Activated naive CD8-positive, alpha-beta T cell treated with anti-CD3 and anti-CD28 coated beads, Interleukin-2, amount 10 ng/mL, durations not matched to agents 7 days and 5 days (primary cell): ENCODE results near the gene C15orf40. TPM values are rescaled to one million over a fixed set of nuclear protein-coding genes. Genes with fewer than 3 reads are reported as not detected.

ENCODE experiments used
- ATAC-seq: fragments of 150-1000 bp; cut with Tn5 transposase; one replicate; pipeline ENCODE4 v1.10.0; 2021; ENCODE audit warnings: low read depth, moderate library complexity
- POLR2A ChIA-PET: fragments of 350-600 bp; sonication (Branson Sonifier 250); formaldehyde crosslinking; loops from one replicate; lab custom pipeline; 2021; ENCODE audit warnings: antibody characterized with exemption; lab: Charles Lee
- DNase-seq: peaks from one replicate; pipeline ENCODE4 v3.0.0; 2021
- H3K27ac Mint-ChIP-seq: one replicate; pipeline ENCODE4 v1.8.0; 2022; ENCODE audit warnings: mild to moderate bottlenecking, mixed read lengths
- H3K27me3 Mint-ChIP-seq: one replicate; pipeline ENCODE4 v1.8.0; 2022; ENCODE audit warnings: mild to moderate bottlenecking, moderate library complexity, mixed read lengths
- H3K36me3 Mint-ChIP-seq: one replicate; pipeline ENCODE4 v1.8.0; 2021; ENCODE audit warnings: mild to moderate bottlenecking, mixed read lengths
- H3K4me1 Mint-ChIP-seq: one replicate; pipeline ENCODE4 v1.8.0; 2021; ENCODE audit warnings: mixed read lengths
- H3K4me3 Mint-ChIP-seq: one replicate; pipeline ENCODE4 v1.8.0; 2022; ENCODE audit warnings: mild to moderate bottlenecking, moderate library complexity, mixed read lengths
- H3K9me3 Mint-ChIP-seq: one replicate; pipeline ENCODE4 v1.8.0; 2021; ENCODE audit warnings: mixed read lengths
- total RNA-seq, 2 experiments: library from RNA; stranded (reverse); gene quantifications; one replicate each; pipeline ENCODE4 v1.2.3, GENCODE V29; 2021

C15orf40 gene
- total RNA-seq, 2 experiments from 2014 or later, result 28.5 to 35.4 TPM

DNA sequence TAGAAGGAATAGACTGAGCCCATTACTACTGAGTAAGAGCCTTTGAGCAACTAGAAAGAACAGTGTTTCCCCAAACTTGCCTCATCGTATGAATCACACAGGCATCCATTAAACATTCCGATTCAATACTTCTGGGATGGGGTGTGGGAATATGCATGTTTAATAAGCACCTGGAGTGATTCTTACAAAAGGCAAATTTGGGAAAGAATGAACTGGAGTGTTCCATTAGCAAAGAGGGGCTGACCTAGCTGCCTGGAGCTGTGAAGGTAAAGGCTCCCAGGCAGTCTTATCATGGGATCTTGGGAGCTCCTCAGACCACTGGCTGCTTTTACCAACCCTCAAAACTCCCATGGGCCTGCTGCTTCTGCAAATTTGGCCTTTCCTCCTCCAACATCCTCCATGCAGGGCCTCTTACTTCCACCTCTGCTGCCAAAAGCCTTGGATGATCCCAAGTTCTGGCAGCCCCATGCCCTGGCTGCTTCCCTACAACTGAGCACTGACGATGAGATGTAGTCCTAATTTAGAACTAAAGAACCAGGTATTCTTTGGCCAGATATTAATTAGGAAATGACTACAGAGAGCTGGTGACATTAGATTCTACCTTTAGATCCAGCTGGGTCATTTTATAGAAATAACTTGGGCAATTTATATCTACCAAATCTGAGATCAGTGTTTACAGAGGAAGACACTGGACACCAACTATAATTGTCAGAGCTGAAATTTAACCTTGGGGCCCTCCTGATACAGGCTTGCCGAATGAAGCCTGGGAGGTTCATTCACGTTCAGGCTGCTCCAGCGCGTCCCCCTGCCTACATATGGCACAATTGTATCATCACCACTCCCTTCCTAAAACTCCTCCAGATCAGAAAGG, 47.7 kb downstream of the C15orf40 start:
- peaks cover 2% of the 10 kb centered on the region for H3K36me3 Mint-ChIP-seq
- no peak overlapping the region for H3K27ac Mint-ChIP-seq
- no peak for ATAC-seq
- DNase-seq, result no peak
- peaks cover 5% of the 10 kb centered on the region for H3K27me3 Mint-ChIP-seq
- H3K9me3 Mint-ChIP-seq, result no peaks in the 10 kb centered on the region
- H3K4me3 Mint-ChIP-seq, result no peak overlapping the region
- POLR2A ChIA-PET, result no interaction called here
- peaks cover 20% of the 10 kb centered on the region for H3K4me1 Mint-ChIP-seq

DNA sequence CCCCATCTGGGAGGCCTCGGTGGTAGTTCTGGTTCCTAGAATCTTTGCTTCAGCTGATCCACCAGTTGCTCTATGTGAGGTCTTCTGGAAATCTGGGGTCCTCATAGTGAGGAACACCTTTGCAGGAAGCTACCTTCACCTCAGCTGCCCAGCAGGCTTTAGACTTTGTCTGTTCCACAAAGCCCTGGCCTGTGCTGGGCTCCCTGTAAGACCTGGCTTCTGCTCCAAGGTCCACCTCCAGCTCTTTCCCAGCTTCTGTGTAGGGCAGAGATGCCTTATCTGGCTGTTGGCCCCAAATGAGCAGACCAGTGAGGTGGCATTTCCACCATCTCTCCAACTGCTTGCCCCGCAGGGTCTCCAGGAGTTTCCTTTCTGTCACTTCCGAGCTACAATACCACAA, 50.7 kb downstream of the C15orf40 start:
- POLR2A ChIA-PET, result no interaction called here
- Mint-ChIP-seq H3K36me3 (peaks cover 2% of the 10 kb centered on the region), H3K4me1 (peaks cover 7% of the 10 kb centered on the region), H3K4me3 (no peak overlapping the region), H3K27me3 (peaks cover 5% of the 10 kb centered on the region), H3K27ac (no peak overlapping the region), H3K9me3 (no peaks in the 10 kb centered on the region)
- ATAC-seq (no peak), DNase-seq (no peak)

DNA sequence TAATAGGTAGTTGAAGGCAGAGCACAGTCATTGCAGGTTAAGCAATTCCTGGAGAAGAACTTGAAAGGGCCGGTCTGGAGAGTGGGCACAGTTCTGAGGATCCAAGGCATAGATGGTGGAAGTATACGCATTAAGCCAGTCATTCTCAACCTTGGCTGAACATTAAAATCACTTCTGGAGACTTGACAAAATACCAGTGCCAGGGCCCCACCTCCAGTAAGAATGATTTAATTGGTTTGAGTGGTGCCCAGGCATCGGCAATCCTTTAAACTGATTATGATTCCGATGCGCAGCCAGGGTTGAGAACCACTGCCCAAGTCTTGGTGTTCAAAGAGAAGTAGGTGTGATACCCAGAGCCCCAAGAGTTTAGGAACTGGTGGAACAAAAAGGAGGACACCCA, 52.0 kb downstream of the C15orf40 start:
- peaks cover 4% of the 10 kb centered on the region for H3K4me1 Mint-ChIP-seq
- peaks cover 5% of the 10 kb centered on the region for H3K27me3 Mint-ChIP-seq
- POLR2A ChIA-PET, result no interaction called here
- ATAC-seq, result no peak
- H3K4me3 Mint-ChIP-seq, result no peak overlapping the region
- DNase-seq, result no peak
- H3K27ac Mint-ChIP-seq, result no peak overlapping the region
- H3K36me3 Mint-ChIP-seq, result peaks cover 2% of the 10 kb centered on the region
- H3K9me3 Mint-ChIP-seq, result no peaks in the 10 kb centered on the region

DNA sequence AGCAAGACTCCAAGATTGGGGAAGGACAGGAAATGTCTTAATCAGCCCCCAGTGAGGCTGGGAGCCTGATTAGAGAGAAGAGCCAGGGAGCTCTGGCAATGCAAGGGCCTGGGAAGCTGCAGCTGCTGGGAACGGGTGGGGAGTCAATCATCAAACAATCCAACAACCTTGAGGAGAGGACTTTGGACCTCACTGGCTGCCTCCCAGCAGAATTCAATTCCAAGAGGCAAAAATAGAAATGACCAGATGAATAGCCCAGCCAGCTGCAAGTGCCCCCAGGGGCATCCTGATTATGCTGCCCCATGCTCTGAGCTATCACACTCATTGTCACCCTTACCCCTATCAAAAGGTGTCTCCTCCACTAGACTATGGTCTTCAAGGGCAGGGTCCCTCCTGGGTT, 52.8 kb downstream of the C15orf40 start:
- POLR2A ChIA-PET, result no interaction called here
- Mint-ChIP-seq H3K4me1 (peaks cover 4% of the 10 kb centered on the region), H3K9me3 (no peaks in the 10 kb centered on the region), H3K4me3 (no peak overlapping the region), H3K27me3 (peaks cover 3% of the 10 kb centered on the region), H3K27ac (no peak overlapping the region), H3K36me3 (peaks cover 2% of the 10 kb centered on the region)
- ATAC-seq, result no peak
- no peak for DNase-seq

DNA sequence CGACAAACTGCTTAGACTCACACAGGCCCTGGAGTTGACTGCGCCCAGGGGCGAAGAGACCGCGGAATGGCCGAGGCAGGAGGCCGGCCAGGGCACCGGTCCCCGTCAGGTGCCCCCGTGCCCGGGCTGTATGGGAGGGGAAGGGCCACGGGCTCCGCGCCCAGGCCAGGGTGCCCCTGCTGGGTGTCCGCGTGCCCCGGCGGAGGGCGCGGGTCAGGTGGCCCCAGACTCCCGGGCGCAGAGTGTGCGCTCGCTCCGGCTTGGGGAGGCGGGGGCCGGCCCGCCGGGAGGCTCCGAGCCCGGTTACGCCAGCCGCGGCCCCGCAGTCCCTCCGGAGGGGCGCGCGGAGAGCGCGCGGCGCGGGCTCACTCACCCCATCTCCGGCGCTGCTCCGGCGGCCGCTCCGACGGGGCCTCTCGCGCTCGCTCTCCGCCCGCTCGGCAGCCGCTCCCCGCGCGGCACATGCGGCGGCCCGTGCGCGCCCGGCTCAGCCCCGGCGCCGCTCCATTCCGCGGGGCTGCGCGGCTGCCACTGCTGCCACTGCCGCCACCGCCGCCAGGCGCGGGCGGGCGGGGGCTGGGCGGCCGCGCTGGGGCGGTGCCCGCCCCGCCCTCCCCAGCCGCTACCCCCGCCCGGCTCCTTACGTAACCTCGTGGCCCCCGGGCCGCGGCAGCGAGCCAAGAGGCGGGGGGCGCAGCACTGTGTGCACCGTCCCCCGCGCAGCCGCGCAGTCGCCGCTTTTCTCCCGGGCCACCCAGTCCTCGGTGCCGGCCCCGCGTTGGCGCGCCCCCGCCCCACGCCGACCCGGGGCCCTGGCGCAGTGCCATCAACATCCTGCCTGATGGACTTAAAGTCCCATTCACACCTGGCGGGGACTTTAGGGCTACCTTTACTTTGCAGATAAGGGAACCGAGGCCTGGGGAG, 59.0 kb downstream of the C15orf40 start, which contains the start of gene HOMER2:
HOMER2 (minus strand) TSS at position 563 of the 924 bp plus-strand sequence; CDS start at position 378, 185 bp downstream.
- Mint-ChIP-seq H3K4me1 (peaks cover 2% of the 10 kb centered on the region), H3K27me3 (peaks cover 12% of the 10 kb centered on the region), H3K36me3 (no peaks in the 10 kb centered on the region), H3K27ac (no peak within 1 kb of the TSS), H3K9me3 (no peaks in the 10 kb centered on the region), H3K4me3 (peak within 1 kb of the TSS; percentile 73)
- DNase-seq, result peak; percentile 61
- peak; percentile 78 for ATAC-seq
- POLR2A ChIA-PET, result no interaction called here

DNA sequence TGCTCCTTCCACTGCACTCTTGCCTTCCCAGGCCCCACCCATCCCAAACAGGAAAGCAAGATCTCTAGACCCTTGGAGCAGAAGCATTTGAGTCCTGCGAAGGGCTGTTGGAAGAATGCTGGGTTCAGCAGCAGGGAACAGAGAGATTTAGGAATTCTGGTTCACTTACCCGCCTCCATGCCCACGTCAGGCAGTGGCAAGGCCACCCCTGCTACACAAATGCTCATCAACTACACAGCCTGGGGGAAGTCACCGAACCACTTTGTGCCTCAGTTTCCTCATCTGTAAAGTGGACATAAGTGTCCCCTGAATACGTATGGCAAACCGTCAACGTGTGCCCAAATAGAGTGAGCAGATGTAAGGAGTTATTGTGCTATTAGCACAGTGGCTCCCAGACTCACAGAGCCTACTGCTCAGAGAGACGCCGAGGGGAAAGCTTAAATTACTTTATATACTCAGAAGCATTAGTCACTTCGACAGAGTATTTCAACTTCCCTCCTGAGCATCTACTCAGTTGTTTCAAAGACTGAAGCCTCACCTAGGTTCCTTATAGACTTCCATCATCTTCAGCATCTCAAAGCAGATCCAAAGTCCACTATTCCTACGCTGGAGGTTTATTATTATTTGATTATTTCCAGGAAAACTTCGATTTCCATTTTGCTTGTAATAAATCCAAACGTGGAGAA, 59.8 kb downstream of the C15orf40 start:
- Mint-ChIP-seq H3K4me1 (peaks cover 2% of the 10 kb centered on the region), H3K36me3 (no peaks in the 10 kb centered on the region), H3K27me3 (peaks cover 18% of the 10 kb centered on the region), H3K9me3 (no peaks in the 10 kb centered on the region), H3K27ac (no peak overlapping the region), H3K4me3 (peak overlapping the region; percentile 73)
- no peak for ATAC-seq
- DNase-seq, result no peak
- POLR2A ChIA-PET, result interaction anchor here (0.6 kb wide), 1 partner anchor 1710 kb away, joined by 4 read pairs; no protein-coding TSS in a partner anchor

DNA sequence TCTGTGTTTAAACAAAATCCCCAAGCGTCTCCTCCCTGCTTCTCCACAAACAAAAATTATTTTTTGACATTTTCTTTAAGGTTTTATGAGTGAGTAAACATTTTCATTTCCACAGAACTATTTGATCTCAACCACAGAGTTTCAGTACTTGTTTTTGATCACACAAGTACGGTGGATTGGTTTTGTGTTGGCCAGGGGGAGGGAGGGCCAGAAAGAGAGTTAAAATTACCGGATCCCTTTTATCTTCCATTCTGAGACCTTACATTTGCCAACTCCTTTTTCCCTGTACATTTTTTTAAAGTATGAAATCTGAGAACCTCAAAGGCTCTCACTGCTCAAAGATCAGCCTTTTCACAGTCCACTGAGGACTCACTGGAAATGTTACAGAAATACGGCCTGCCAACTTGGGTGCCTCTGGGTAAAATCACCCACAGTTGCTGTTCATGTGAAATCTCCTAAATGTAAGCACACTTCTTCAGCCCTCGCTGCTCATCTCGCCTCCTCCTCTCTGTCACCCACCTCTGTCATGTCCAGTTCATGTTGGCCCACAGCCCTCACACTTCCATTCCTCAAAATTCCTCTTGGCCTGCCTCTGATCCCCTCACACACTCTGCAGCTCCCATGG, 60.6 kb downstream of the C15orf40 start:
- H3K4me1 Mint-ChIP-seq, result peaks cover 2% of the 10 kb centered on the region
- H3K4me3 Mint-ChIP-seq, result no peak overlapping the region
- H3K36me3 Mint-ChIP-seq, result no peaks in the 10 kb centered on the region
- POLR2A ChIA-PET, result no interaction called here
- H3K27ac Mint-ChIP-seq, result no peak overlapping the region
- no peaks in the 10 kb centered on the region for H3K9me3 Mint-ChIP-seq
- peaks cover 22% of the 10 kb centered on the region for H3K27me3 Mint-ChIP-seq
- no peak for ATAC-seq
- DNase-seq, result no peak

DNA sequence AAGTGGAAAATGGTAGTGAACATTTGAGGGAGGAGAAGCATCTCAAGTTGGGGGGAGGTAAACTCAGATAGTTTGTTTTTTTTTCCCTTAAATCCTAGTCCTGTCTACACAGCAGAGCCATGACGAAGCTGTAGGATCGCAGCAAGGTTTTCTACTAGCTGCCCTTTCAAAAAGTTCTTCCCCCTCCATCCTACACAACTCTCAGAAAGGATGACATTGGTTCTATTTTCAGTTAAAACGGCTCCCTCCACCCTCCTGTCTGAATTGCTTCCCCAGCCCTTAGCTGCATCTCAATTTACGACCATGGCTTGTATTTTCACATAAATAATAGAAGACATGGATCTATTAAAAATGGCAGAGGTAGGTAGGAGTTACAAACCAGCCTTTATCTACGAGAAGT, 61.1 kb downstream of the C15orf40 start:
- peaks cover 22% of the 10 kb centered on the region for H3K27me3 Mint-ChIP-seq
- no peaks in the 10 kb centered on the region for H3K9me3 Mint-ChIP-seq
- ATAC-seq (no peak), DNase-seq (no peak)
- H3K36me3 Mint-ChIP-seq, result no peaks in the 10 kb centered on the region
- POLR2A ChIA-PET, result no interaction called here
- H3K27ac Mint-ChIP-seq, result no peak overlapping the region
- H3K4me1 Mint-ChIP-seq, result peaks cover 2% of the 10 kb centered on the region
- no peak overlapping the region for H3K4me3 Mint-ChIP-seq

DNA sequence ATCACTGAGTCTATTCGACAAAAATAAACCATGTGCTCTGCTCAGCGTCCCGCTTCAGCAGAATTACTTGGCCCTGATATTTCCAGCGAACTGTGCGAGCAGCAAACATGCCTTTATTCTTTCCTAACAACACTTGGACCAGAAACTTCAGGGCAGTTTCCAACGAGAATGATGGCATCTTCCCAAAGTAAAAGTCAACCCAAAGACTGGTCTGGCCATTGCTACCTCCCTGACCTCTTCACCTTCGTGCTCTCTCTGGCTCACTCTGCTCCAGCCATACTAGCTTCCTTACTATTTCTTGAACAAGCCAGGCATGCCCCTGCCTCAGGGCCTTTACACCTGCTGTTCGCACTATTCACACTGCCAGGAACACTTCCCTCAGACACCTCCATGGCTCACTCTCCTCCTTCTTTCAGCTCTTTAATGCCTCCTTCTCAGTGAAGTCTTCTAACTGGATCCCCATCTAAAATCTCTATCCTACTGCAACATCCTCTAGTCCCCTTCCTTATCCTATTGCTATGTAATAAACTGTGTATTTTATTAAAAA, 65.2 kb downstream of the C15orf40 start:
- Mint-ChIP-seq H3K36me3 (no peaks in the 10 kb centered on the region), H3K4me3 (no peak overlapping the region), H3K4me1 (no peaks in the 10 kb centered on the region), H3K27ac (no peak overlapping the region), H3K27me3 (peaks cover 20% of the 10 kb centered on the region), H3K9me3 (no peaks in the 10 kb centered on the region)
- DNase-seq, result no peak
- POLR2A ChIA-PET, result no interaction called here
- no peak for ATAC-seq

DNA sequence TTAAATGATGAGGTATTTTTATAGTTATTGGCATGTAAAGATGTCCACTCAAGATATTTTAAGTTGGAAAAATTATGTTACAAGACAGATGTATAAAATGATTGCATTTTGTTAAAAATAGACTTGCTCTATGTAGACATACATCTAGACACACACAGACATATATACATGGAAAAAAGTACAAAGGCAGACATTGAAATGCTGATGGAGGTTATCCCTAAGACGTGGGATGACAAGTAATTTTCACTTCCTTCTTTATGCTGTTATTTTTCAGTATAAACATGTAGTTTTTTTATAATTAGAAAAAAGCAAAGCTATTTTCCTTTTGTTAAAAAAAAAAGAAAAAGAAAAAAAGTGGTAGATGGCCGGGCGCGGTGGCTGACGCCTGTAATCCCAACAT, 66.1 kb downstream of the C15orf40 start:
- H3K36me3 Mint-ChIP-seq, result no peaks in the 10 kb centered on the region
- no peak overlapping the region for H3K4me3 Mint-ChIP-seq
- no peak overlapping the region for H3K27ac Mint-ChIP-seq
- POLR2A ChIA-PET, result no interaction called here
- peaks cover 20% of the 10 kb centered on the region for H3K27me3 Mint-ChIP-seq
- DNase-seq (no peak), ATAC-seq (no peak)
- no peaks in the 10 kb centered on the region for H3K4me1 Mint-ChIP-seq
- no peaks in the 10 kb centered on the region for H3K9me3 Mint-ChIP-seq

DNA sequence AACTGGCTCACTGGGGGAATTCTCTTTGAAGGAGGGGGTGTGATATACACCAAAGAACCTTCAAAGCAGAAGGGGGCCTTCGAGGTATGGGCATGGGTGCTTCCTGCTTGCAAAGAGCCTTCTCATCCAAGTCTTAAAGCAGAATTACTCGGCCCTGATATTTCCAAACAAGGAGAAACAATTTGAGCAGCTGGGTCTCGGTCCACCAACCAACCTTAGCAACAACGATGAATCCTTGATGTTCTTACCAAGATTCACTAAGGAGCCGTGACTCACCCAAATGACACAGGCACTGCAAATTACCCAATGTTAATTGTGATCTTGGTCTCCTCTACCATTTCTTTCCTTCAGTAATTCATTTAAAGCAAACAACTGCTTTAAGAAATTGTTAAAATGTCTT, 66.6 kb downstream of the C15orf40 start:
- POLR2A ChIA-PET, result no interaction called here

DNA sequence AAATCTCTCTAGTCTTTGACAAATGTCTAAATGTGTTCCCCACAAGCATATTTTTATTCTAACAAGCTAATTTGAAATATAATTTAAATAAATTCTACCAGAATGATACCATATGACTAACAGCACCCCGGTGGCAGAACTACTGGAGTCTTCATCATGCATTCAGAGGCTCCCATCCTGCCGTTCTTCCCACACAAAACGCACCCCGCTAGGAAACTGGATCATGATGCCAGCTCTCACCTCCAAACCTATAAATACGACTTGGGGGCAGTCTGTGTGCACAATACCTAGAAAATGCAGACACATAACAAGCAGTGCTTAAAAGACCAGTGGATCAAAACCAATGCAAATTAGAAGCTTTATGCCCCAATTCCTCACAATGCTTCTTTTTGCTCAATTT, 67.4 kb downstream of the C15orf40 start:
- H3K27me3 Mint-ChIP-seq, result peaks cover 20% of the 10 kb centered on the region
- H3K36me3 Mint-ChIP-seq, result no peaks in the 10 kb centered on the region
- DNase-seq (no peak), ATAC-seq (no peak)
- no peaks in the 10 kb centered on the region for H3K9me3 Mint-ChIP-seq
- H3K27ac Mint-ChIP-seq, result no peak overlapping the region
- no peaks in the 10 kb centered on the region for H3K4me1 Mint-ChIP-seq
- H3K4me3 Mint-ChIP-seq, result no peak overlapping the region
- POLR2A ChIA-PET, result no interaction called here

More for the DNA sequence above, 66.6 kb downstream of the C15orf40 start:
- H3K9me3 Mint-ChIP-seq, result no peaks in the 10 kb centered on the region
- H3K4me1 Mint-ChIP-seq, result no peaks in the 10 kb centered on the region
- no peak overlapping the region for H3K27ac Mint-ChIP-seq
- no peak overlapping the region for H3K4me3 Mint-ChIP-seq
- no peaks in the 10 kb centered on the region for H3K36me3 Mint-ChIP-seq
- ATAC-seq, result no peak
- peaks cover 20% of the 10 kb centered on the region for H3K27me3 Mint-ChIP-seq
- no peak for DNase-seq
